ENCODE results near the gene KRT14.
A peak's percentile ranks its signal among the peaks of the same experiment; 100 is the strongest.
"Not testable (repeated sequence)": the region's sequence is repeated elsewhere in the genome, so short reads cannot be mapped to it uniquely, and the experiment has no call there.

The KRT14 gene

DNA sequence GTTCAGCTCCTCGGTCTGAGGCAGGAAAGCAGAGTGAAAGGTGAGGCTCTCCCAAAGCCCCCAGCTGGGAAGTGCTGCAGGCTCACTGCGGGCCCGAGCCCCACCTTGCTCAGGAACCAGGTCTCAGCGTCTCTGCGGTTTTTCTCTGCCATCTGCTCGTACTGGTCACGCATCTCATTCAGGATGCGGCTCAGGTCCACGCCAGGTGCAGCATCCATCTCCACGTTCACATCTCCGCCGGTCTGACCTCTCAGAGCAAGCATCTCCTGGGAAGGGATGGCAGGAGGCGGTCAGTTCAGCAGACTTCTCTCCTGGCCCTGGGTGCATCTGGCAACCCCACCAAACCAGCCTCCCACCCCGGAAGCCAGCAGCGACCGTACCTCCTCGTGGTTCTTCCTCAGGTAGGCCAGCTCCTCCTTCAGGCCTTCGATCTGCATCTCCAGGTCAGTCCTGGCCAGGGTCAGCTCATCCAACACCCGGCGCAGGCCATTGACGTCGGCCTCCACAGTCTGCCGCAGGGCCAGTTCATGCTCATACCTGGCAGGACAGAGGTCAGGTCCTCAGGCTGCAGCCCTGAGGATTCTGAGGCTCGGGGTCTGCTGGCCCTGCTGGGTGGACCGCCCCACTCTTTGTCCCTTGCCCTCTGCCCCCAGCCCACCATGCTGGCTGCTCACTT is 24.4 kb upstream of the KRT14 start:
- H3K4me3 ChIP-seq (ENCODE audit: low read depth, low read length) = no peak overlapping the region
- no peak for DNase-seq
- TF ChIP-seq, protein P1, sequence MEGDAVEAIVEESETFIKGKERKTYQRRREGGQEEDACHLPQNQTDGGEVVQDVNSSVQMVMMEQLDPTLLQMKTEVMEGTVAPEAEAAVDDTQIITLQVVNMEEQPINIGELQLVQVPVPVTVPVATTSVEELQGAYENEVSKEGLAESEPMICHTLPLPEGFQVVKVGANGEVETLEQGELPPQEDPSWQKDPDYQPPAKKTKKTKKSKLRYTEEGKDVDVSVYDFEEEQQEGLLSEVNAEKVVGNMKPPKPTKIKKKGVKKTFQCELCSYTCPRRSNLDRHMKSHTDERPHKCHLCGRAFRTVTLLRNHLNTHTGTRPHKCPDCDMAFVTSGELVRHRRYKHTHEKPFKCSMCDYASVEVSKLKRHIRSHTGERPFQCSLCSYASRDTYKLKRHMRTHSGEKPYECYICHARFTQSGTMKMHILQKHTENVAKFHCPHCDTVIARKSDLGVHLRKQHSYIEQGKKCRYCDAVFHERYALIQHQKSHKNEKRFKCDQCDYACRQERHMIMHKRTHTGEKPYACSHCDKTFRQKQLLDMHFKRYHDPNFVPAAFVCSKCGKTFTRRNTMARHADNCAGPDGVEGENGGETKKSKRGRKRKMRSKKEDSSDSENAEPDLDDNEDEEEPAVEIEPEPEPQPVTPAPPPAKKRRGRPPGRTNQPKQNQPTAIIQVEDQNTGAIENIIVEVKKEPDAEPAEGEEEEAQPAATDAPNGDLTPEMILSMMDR (IDR thresholded peaks at IDR 0.05; ENCODE audit: low read depth, low read length) = no peak
- no peaks in the 10 kb centered on the region for H3K36me3 ChIP-seq
- no peaks in the 10 kb centered on the region for H3K4me1 ChIP-seq
- no peaks in the 10 kb centered on the region for H3K9me3 ChIP-seq
- H3K27me3 ChIP-seq = no peaks in the 10 kb centered on the region

DNA sequence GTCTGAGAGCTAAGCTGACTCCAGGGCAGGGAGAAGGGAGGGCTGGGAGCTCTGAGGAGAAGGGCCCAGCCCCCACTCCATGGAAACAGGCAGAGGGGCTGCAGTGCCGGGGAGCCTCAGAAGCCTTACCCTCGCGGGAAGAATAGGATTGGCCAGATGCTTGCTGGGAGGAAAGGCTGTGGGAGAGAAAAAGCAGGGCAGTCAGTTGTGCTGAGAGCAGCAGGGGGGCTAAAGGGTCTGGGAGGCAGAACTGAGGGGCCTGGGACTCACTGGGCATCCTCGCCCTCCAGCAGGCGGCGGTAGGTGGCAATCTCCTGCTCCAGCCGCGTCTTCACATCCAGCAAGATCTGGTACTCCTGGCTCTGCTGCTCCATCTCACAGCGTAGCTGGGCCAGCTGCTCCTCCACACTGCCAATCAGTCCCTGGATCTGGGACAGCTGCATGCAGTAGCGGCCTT is 23.4 kb upstream of the KRT14 start:
- H3K4me1 ChIP-seq; H3K27me3 ChIP-seq; H3K36me3 ChIP-seq; H3K4me3 ChIP-seq (ENCODE audit: low read depth, low read length); H3K9me3 ChIP-seq: not testable (repeated sequence)
- TF ChIP-seq, protein P1 (IDR thresholded peaks at IDR 0.05; ENCODE audit: low read depth, low read length) = peak; percentile 42
- peak; percentile 71 for DNase-seq

DNA sequence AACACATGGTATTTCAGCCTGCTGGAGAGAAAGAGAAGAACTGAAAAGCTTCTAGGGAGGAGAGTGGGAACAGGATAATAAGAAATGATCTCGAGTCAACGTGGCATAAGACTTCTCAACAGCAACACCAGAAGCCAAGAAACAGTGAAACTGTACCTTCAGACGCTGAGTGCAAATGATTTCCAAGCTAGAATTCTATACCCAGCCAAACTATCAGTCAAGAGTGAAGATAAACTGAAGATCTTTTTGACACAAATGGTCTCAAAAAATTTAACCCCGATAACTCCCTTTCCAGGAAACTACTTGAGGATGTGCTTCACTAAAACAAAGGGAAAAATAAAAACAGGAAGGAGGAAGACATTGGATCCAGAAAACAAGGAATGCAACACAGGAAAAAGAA is 20.2 kb upstream of the KRT14 start:
- not testable (repeated sequence) for H3K36me3 ChIP-seq; H3K9me3 ChIP-seq; H3K4me1 ChIP-seq; H3K27me3 ChIP-seq; H3K4me3 ChIP-seq (ENCODE audit: low read depth, low read length); DNase-seq

DNA sequence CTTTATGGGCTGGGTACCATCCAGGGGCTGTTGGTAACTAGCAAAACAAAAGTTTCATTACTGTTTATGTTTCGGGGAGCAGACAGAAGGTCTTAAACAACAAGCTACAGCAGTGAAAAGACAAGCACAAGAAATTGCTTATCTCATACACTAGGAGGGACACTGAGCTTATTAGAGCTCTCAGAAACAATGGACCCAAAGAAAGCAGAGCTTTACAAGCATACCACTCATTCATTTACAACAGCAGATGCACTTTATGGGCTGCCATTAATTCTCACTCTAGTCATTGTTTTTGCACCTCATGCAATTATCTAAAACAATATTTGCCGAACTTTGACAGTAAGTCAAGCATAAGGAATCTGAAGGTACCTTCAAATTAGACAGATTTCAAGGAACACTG is 15.8 kb upstream of the KRT14 start:
- TF ChIP-seq, protein P1 (IDR thresholded peaks at IDR 0.05; ENCODE audit: low read depth, low read length) = no peak
- 0 out of 2 replicates have a peak, but pooled peaks cover 4% of the 10 kb centered on the region for H3K4me1 ChIP-seq
- H3K27me3 ChIP-seq = no peaks in the 10 kb centered on the region
- no peaks in the 10 kb centered on the region for H3K36me3 ChIP-seq
- DNase-seq = no peak
- no peak overlapping the region for H3K4me3 ChIP-seq (ENCODE audit: low read depth, low read length)
- H3K9me3 ChIP-seq = no peaks in the 10 kb centered on the region

DNA sequence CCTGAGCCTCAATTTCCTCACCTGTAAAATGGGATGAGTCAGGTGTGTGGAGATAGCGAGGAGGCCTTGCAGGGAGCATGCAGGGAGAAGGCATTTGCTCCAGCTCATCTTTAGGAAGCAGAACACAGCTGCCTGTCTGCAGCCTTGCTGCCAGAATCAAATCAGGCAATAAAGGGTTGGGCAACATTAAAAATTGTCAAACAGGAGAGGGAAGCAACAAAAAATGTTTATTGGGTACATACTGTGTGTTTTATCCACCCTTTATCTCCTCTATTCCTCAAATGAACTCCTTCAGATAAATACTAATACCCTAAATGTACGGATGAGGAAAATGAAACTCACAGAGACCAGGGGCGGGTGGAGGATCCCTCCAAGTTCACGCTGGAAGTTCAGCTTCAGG is 13.6 kb upstream of the KRT14 start:
- TF ChIP-seq, protein P1 (IDR thresholded peaks at IDR 0.05; ENCODE audit: low read depth, low read length) = no peak
- H3K4me1 ChIP-seq = 0 out of 2 replicates have a peak, but pooled peaks cover 7% of the 10 kb centered on the region
- no peaks in the 10 kb centered on the region for H3K27me3 ChIP-seq
- DNase-seq = no peak
- H3K4me3 ChIP-seq (ENCODE audit: low read depth, low read length) = no peak overlapping the region
- no peaks in the 10 kb centered on the region for H3K9me3 ChIP-seq
- H3K36me3 ChIP-seq = no peaks in the 10 kb centered on the region

DNA sequence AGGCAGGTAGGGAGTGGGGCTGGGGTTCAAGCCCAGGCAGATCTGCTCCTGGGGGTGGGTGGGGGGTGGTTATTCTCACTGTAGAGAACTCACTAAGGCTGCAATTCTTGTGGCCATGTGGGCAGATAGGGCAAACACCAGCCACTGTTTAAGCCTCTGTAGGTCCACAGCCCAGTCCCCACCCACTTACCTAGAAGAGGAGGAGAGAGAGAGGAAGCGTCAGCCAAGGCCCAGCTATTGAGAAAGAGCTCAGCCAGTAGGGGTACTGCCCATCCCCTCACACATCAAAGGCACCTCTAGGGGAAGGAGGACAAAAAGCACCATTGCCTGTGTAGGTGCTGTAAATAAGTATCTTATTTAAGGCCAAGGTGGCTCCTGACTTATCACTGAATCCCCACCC is 13.0 kb upstream of the KRT14 start:
- TF ChIP-seq, protein P1 (IDR thresholded peaks at IDR 0.05; ENCODE audit: low read depth, low read length) = no peak
- H3K9me3 ChIP-seq = no peaks in the 10 kb centered on the region
- H3K4me3 ChIP-seq (ENCODE audit: low read depth, low read length) = no peak overlapping the region
- no peaks in the 10 kb centered on the region for H3K27me3 ChIP-seq
- 0 out of 2 replicates have a peak, but pooled peaks cover 7% of the 10 kb centered on the region for H3K4me1 ChIP-seq
- DNase-seq = no peak
- H3K36me3 ChIP-seq = no peaks in the 10 kb centered on the region

All from BE2C (cell line).